GM12891 (cell line): ENCODE results near the gene STX16.
"Not testable (repeated sequence)": the region's sequence is repeated elsewhere in the genome, so short reads cannot be mapped to it uniquely, and the experiment has no call there.

Experiments used
- DNase-seq: peaks from one replicate; pipeline ENCODE4 v3.0.0; 2011; ENCODE audit warnings: low spot score; ENCODE audit not compliant: insufficient read length
- FAIRE-seq: peaks from 2 replicates; lab custom pipeline; 2011; peaks lifted over from hg19 to GRCh38; lab: Jason Lieb, UNC
- PAX5 ChIP-seq: IDR thresholded peaks from 2 replicates; pipeline ENCODE4 v1.6.1; 2011; ENCODE audit warnings: low read length, moderate library complexity, mild to moderate bottlenecking; ENCODE audit not compliant: insufficient read depth, severe bottlenecking
- POLR2A ChIP-seq: IDR thresholded peaks from 2 replicates; pipeline ENCODE4 v1.6.1; 2011; ENCODE audit warnings: low read depth, low read length, control low read depth
- POLR2AphosphoS5 ChIP-seq: IDR thresholded peaks from 2 replicates; pipeline ENCODE4 v1.6.1; 2011; ENCODE audit warnings: low read depth, low read length, control low read depth
- POU2F2 ChIP-seq: IDR thresholded peaks from 2 replicates; pipeline ENCODE4 v1.6.1; 2011; ENCODE audit warnings: low read depth, mild to moderate bottlenecking, control low read depth, low read length, moderate library complexity
- SPI1 ChIP-seq: IDR thresholded peaks from 2 replicates; pipeline ENCODE4 v1.6.1; 2011; ENCODE audit warnings: low read depth, low read length, control low read depth
- TAF1 ChIP-seq: IDR thresholded peaks from 2 replicates; pipeline ENCODE4 v1.6.1; 2011; ENCODE audit warnings: low read depth, low read length, control low read depth

The STX16 gene

DNA sequence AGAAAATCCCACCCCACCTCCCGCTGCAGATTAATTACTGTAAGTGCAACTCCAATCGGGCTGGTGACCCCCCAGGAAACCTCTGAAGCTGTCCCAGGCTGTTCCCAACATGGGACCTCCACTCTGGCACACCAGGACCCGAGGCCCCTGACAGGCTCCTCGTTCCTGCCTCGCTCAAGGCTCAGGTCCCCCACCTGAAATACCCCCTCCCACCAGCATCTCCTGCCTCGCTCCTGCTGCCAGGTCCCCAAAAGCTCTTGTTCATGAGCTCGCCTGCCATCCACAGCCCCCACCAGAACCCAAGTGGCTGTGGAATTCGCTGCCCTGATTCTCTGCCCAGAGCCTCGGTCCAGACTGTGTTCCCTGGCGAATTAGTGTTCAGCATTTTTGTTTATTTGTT is 67.6 kb downstream of the STX16 start:
- no peak for DNase-seq
- no peak for FAIRE-seq
- TF ChIP-seq POLR2AphosphoS5: no peak
- TF ChIP-seq SPI1: no peak
- no peak for TF ChIP-seq PAX5
- TF ChIP-seq POU2F2: no peak
- TF ChIP-seq TAF1: no peak
- no peak for TF ChIP-seq POLR2A

DNA sequence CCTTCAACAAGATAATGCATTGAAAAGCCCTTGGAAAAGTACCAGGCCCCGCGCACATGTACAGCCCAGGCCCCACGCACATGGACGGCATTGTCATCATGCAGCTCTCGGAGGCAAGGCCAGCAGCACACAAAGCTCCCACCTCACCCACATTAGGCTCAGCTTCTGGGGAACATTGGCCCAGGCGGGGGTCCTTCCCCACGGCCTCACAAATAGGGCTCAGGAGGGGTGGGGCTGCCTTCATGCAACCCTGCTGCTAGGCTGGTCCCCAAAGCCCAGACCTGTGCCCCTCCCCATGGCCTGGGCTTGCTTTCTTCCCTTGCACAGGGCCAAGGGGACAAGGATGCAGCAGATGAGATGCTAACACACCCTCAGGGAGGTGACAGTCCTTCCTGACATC is 68.2 kb downstream of the STX16 start:
- DNase-seq (no peak), FAIRE-seq (no peak)
- TF ChIP-seq POLR2A (no peak), POU2F2 (no peak), PAX5 (no peak), SPI1 (no peak), TAF1 (no peak), POLR2AphosphoS5 (no peak)

DNA sequence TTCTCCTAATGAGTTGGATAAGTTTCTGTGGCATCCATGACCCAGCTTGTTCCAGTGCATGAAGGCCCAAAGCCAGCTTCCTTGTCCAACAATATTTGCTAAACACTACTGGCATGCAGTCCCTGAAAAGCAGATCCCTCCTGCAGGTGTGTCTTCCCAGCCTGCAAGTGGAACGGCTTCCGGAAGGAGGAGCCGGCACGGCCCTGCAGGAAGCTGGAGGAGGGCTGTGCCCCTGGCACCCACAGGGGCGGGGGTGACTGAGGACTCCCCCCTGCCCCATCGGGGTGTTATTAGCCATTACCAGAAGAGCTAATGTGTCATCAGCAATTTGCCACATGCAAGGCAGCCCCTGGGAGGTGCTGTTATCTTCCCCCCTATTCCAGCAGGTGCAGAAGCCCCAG is 68.9 kb downstream of the STX16 start:
- FAIRE-seq (no peak), DNase-seq (no peak)
- TF ChIP-seq POLR2AphosphoS5: no peak
- no peak for TF ChIP-seq PAX5
- TF ChIP-seq POLR2A: no peak
- TF ChIP-seq TAF1: no peak
- TF ChIP-seq POU2F2: no peak
- no peak for TF ChIP-seq SPI1

DNA sequence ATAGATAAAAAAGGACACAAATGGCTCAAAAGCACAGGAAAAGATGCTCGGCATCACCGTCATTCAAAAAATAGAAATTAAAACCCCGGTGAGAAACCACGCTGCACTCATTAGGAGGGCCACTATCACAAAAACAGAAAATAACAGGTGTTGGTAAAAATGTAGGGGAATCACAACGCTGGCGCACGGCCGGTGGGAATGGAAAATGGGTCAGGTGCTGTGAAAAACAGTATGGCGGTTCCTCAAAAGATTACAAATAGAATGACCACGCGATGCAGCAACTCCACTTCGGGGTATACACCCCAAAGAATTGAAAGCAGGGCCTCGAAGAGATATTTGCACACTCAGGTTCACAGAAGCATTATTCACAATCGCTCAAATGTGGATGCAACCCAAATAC is 69.8 kb downstream of the STX16 start:
- TF ChIP-seq PAX5: no peak
- no peak for TF ChIP-seq SPI1
- no peak for TF ChIP-seq POU2F2
- no peak for TF ChIP-seq TAF1
- TF ChIP-seq POLR2AphosphoS5: no peak
- TF ChIP-seq POLR2A: no peak
- DNase-seq (no peak), FAIRE-seq (no peak)

DNA sequence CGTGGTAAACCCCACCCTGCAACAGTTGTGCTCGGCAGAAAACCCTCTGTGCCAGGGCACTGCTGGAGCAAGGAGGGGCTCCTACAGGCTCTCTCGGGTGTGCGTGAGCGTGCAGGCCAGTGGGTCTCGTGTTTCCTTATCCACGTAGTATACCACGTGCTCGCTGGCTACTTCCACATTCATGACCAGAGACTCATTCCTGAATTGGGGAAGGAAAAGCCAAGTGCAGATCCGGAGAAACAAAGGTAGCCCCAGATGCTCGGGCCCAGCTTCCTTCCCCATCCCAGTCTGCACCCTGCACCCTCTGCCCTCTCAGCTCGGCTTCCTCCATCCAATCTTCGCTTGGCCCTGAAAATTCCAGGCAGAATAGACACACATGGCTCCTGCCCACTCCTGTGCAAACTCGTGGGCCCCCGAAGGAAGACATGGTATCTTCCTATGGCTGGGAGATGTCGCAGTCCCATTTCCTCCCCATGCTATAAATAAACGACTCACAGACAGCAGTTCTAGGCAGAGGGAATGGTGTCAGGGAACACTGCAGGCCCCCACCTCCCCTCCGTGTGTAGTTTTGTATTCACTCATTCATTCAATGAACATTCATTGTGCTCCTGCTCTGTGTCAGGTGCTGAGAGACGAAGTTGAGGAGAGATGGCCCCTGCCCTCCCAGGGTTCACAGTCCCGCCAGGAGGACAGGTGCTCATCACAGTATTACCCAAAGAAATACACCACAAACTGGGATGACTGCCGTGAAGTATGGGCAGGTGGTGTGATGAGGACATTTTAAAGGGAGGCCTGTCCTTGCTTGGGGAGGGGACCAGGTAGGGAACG is 71.1 kb downstream of the STX16 start:
- DNase-seq (no peak), FAIRE-seq (no peak)
- TF ChIP-seq SPI1: no peak
- TF ChIP-seq POLR2A: no peak
- no peak for TF ChIP-seq POLR2AphosphoS5
- no peak for TF ChIP-seq TAF1
- TF ChIP-seq PAX5: no peak
- no peak for TF ChIP-seq POU2F2

DNA sequence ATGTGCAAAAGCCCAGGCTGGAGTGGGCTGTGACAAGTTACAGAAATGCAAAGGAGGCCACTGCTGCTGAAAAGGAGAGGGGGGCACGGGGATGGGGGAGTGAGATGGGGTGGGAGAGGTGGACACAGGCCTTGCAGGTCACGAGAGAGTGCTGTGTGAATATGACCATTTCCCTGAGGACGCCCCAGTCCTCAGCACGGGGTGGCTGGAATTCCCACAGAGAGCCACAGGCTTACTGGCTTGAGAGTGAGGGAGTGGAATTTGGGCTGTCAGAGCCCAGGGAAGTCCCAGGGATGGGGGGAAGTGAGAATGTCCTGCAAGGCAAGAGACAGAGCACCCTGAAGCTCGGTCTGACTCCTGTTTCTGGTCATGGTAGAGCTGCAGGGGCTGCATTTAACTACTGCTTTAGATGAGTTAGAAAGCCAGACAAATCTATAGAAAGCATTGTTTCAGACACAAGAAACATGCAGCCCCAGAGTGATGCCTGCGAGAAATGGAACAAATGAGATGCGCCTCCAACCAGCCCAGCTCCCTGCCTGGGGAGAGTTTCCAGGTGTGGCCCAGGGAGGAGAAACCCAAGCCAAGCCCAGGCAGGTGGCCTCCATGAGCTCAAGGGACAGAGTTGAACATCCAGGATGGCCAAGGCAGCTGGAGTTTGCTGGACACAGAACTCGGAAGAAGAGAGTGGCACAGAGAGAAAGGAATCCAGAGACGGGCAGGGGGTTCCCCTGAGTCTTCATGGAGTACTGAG is 72.0 kb downstream of the STX16 start:
- DNase-seq (no peak), FAIRE-seq (no peak)
- TF ChIP-seq POU2F2 (no peak), POLR2A (no peak), TAF1 (no peak), SPI1 (no peak), PAX5 (no peak), POLR2AphosphoS5 (no peak)

DNA sequence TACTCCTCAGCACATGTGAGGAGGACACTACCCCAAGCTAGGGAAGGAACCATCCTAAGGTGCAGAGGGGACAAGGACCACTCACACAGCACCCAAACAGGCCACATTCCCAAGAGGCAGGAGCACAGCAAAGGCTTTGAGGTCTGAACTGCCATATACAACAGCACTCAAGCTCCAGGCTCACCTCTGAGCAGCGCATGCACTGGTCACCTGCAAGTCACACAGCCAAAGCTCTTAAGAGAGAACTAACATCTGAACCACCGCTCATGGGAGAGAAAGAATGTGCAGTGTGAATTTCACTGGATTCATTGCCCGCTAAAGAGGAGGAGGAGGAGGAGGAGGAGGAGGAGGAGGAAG is 72.5 kb downstream of the STX16 start:
- FAIRE-seq (no peak), DNase-seq (no peak)
- no peak for TF ChIP-seq POLR2AphosphoS5
- no peak for TF ChIP-seq POU2F2
- no peak for TF ChIP-seq SPI1
- TF ChIP-seq PAX5: no peak
- no peak for TF ChIP-seq TAF1
- no peak for TF ChIP-seq POLR2A

DNA sequence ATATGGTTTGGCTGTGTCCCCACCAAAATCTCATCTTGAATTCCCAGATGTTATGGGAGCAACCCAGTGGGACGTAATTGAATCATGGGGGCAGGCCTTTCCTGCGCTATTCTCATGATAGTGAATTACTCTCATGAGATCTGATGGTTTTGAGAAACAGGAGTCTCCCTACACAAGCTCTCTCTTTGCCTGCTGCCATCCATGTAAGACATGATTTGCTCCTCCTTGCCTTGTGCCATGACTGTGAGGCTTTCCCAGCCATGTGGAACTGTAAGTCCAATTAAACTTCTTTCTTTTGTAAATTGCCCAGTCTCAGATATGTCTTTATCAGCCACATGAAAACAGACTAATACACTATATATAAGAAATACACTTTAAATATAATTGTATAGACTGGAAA is 75.1 kb downstream of the STX16 start:
- not testable (repeated sequence) for FAIRE-seq, DNase-seq
